Activated CD4-positive, alpha-beta T cell treated with anti-CD3 and anti-CD28 coated beads, Interleukin-2, amount 10 ng/mL, durations not matched to agents 24 days and 14 days (primary cell): ENCODE results near the gene MRPS34. TPM values are rescaled to one million over a fixed set of nuclear protein-coding genes. Genes with fewer than 3 reads are reported as not detected.
"Not testable (repeated sequence)": the region's sequence is repeated elsewhere in the genome, so short reads cannot be mapped to it uniquely, and the experiment has no call there.

Experiments used
- DNase-seq: peaks from one replicate; pipeline ENCODE4 v3.0.0; 2022
- H3K27ac Mint-ChIP-seq: one replicate; pipeline ENCODE4 v1.8.0; 2022; ENCODE audit warnings: mild to moderate bottlenecking, mixed read lengths
- H3K27me3 Mint-ChIP-seq: one replicate; pipeline ENCODE4 v1.8.0; 2022; ENCODE audit warnings: mixed read lengths
- H3K36me3 Mint-ChIP-seq: one replicate; pipeline ENCODE4 v1.8.0; 2022; ENCODE audit warnings: low read depth, mild to moderate bottlenecking, mixed read lengths
- H3K4me1 Mint-ChIP-seq: one replicate; pipeline ENCODE4 v1.8.0; 2021; ENCODE audit warnings: mixed read lengths
- H3K4me3 Mint-ChIP-seq: one replicate; pipeline ENCODE4 v1.8.0; 2022; ENCODE audit warnings: mild to moderate bottlenecking, moderate library complexity, mixed read lengths
- H3K9me3 Mint-ChIP-seq: one replicate; pipeline ENCODE4 v1.8.0; 2021; ENCODE audit warnings: mixed read lengths
- intact Hi-C: fragments of 100-400 bp; cut with micrococcal nuclease; formaldehyde crosslinking; loops from one replicate; pipeline ENCODE4 v1.15.1; 2023
- total RNA-seq: library from RNA; stranded (reverse); gene quantifications from 2 replicates; pipeline ENCODE4 v1.2.3, GENCODE V29; 2022

MRPS34 gene
- total RNA-seq, 1 donor from 2014 or later, result 201 TPM

DNA sequence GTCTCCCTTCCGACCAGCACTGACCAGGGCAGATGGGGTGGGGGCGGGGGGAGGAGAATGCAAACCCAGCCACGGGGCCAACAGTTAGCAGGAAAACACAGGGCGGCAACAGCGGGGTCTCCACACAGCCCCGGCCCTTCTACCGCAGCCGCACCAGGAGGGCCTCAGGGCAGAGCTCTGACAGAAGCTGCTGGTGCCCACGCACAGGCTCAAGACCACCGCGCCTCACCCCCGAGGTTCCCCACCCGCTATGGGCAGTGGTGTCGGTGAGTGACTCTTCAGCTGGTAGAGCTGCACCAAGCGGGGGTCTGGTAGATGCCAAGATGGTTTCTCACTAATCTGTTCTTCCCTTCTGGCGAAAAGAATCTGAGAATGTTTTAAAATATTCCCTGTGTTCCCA, 37.6 kb upstream of the MRPS34 start:
- no peak overlapping the region for H3K4me3 Mint-ChIP-seq
- H3K27me3 Mint-ChIP-seq, result no peaks in the 10 kb centered on the region
- intact Hi-C loops, result loop anchor here (5.0 kb wide), 1 partner anchor 117 kb away; no protein-coding TSS in a partner anchor
- peaks cover 4% of the 10 kb centered on the region for H3K4me1 Mint-ChIP-seq
- H3K36me3 Mint-ChIP-seq, result peaks cover 21% of the 10 kb centered on the region
- no peaks in the 10 kb centered on the region for H3K9me3 Mint-ChIP-seq
- H3K27ac Mint-ChIP-seq, result no peak overlapping the region
- no peak for DNase-seq

DNA sequence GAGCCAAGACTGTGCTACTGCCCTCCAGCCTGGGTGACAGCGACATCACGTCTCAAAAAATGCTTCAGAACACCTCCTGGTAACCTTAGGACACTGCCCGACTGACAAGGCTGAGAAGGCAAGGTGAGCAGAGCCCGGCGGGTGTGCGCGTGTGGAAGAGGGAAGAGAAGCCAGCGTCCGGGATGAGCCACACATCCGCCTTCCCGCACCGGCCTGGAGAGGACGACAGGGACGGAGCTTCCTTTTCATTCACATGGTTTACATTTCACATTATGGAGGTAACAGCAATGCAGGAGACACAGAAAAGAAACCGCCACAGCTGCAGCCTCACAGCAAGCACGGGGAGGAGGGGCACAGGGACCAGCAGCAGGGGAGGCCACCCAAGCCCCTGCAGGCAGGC, 37.2 kb upstream of the MRPS34 start:
- Mint-ChIP-seq H3K9me3 (no peaks in the 10 kb centered on the region), H3K4me3 (no peak overlapping the region), H3K4me1 (peaks cover 4% of the 10 kb centered on the region), H3K36me3 (peaks cover 16% of the 10 kb centered on the region), H3K27me3 (no peaks in the 10 kb centered on the region), H3K27ac (no peak overlapping the region)
- no peak for DNase-seq
- intact Hi-C loops, result loop anchor here (5.0 kb wide), 1 partner anchor 117 kb away; no protein-coding TSS in a partner anchor

DNA sequence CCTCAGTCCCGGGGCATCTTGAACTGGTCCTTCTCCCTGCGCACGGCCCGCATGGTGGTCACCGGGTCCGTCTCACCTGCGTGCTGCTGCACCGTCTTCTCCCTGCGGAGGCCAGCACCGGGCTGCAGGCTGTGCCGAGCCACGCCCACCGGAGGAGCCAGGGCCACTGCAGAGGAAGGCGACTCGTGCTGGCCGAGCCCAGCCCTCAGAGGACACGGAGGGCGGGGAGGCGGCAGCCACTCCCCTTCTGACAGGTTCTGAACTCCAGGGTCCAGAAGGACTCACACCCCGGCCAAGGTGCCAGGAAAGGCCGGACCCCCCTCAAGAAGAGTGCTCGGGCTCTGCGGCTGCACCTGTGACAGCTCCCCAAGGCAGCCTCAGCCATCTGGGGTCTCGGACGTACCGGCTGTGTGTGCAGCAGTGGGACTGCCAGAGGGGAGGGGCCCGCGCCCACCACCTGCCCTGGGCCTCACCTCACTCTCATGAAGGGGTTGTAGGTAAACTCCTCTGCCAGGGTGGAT, 36.4 kb upstream of the MRPS34 start:
- no peak overlapping the region for H3K4me3 Mint-ChIP-seq
- H3K27ac Mint-ChIP-seq, result no peak overlapping the region
- no peaks in the 10 kb centered on the region for H3K9me3 Mint-ChIP-seq
- no peak for DNase-seq
- no peaks in the 10 kb centered on the region for H3K27me3 Mint-ChIP-seq
- peaks cover 4% of the 10 kb centered on the region for H3K4me1 Mint-ChIP-seq
- peaks cover 16% of the 10 kb centered on the region for H3K36me3 Mint-ChIP-seq
- intact Hi-C loops, result no loop called here

DNA sequence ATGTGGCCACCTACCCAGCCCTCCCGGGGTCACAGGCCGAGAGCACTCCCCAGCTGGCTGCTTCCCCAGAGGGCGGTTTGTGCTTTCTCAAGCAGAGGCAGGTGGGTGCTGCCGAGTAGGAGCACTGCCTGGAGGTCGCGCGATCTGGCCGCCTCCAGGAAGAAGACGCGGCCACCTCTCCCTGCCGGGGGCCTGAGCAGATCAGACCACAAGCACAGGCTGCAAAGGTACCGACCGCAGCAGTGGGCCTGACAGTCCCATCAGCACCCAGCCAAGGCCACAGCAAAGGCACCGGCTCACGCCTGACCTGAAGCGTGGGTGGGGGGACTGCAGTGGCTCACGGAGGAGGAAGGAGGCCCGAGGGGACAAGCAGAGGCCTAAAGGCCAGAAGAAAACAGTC, 35.8 kb upstream of the MRPS34 start:
- DNase-seq, result no peak
- Mint-ChIP-seq H3K27ac (no peak overlapping the region), H3K9me3 (no peaks in the 10 kb centered on the region), H3K4me3 (no peak overlapping the region), H3K27me3 (no peaks in the 10 kb centered on the region), H3K4me1 (peaks cover 4% of the 10 kb centered on the region), H3K36me3 (peaks cover 16% of the 10 kb centered on the region)
- intact Hi-C loops, result no loop called here

DNA sequence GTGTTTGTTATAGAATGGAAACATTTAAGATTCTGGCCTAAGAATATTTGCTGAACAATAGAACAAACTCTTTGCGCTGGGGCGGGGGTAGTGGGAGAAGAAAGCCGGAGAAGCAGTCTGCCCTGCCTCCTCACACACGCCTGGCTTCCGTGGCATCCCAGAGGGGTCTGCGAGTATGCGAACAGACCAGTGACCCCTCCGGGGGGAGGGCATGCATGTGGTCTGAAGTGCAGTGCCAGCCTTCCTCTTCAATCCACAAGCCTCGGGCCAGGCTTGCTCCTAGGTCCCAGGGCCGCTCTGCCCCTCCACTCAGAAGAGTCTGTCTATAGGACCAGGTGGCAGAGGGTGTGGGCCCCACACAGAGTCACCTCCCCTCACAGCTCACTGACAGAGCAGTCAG, 34.7 kb upstream of the MRPS34 start:
- Mint-ChIP-seq H3K4me1 (no peaks in the 10 kb centered on the region), H3K27ac (no peak overlapping the region), H3K36me3 (peaks cover 14% of the 10 kb centered on the region), H3K9me3 (no peaks in the 10 kb centered on the region), H3K27me3 (no peaks in the 10 kb centered on the region), H3K4me3 (no peak overlapping the region)
- intact Hi-C loops, result no loop called here
- DNase-seq, result no peak

DNA sequence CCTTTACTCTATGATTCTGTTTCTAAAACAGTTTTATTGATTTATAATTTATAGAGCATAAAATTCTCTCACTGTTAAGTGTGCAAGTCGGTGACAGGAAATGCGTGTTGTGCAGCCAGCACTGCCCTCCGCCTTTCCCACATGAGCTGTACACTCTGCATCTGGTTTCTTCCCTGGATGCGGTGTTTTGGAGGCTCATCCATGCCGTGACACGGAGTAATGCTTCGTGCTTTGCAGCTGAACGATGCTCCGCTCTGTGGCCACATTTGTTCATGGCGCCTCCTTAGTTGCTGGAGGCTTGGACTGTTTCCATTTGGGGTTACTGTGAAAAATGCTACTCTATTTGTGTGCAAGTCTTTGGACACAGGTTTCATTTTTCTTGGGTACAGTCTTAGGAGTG, 27.8 kb upstream of the MRPS34 start:
- no peak overlapping the region for H3K27ac Mint-ChIP-seq
- intact Hi-C loops, result no loop called here
- peaks cover 4% of the 10 kb centered on the region for H3K36me3 Mint-ChIP-seq
- no peak overlapping the region for H3K4me3 Mint-ChIP-seq
- peaks cover 14% of the 10 kb centered on the region for H3K9me3 Mint-ChIP-seq
- DNase-seq, result no peak
- no peaks in the 10 kb centered on the region for H3K27me3 Mint-ChIP-seq
- no peaks in the 10 kb centered on the region for H3K4me1 Mint-ChIP-seq

DNA sequence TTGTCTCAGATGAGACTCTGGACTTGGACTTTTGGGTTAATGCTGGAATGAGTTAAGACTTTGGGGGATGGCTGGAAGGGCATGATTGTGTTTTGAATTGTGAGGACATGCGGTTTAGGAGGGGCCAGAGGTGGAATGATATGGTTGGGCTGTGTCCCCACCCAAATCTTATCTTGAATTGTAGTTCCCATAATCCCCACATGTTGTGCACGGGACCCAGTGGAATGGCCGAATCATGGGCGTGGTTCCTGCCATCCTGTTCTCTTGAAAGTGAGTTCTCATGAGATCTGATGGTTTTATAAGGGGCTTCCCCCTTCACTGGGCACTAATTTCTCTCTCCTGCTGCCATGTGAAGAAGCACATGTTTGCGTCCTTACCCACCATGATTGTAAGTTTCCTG, 26.3 kb upstream of the MRPS34 start:
- H3K4me3 Mint-ChIP-seq, intact Hi-C loops, H3K4me1 Mint-ChIP-seq, H3K36me3 Mint-ChIP-seq, H3K27ac Mint-ChIP-seq, H3K27me3 Mint-ChIP-seq, DNase-seq: not testable (repeated sequence)
- peaks cover 14% of the 10 kb centered on the region for H3K9me3 Mint-ChIP-seq

DNA sequence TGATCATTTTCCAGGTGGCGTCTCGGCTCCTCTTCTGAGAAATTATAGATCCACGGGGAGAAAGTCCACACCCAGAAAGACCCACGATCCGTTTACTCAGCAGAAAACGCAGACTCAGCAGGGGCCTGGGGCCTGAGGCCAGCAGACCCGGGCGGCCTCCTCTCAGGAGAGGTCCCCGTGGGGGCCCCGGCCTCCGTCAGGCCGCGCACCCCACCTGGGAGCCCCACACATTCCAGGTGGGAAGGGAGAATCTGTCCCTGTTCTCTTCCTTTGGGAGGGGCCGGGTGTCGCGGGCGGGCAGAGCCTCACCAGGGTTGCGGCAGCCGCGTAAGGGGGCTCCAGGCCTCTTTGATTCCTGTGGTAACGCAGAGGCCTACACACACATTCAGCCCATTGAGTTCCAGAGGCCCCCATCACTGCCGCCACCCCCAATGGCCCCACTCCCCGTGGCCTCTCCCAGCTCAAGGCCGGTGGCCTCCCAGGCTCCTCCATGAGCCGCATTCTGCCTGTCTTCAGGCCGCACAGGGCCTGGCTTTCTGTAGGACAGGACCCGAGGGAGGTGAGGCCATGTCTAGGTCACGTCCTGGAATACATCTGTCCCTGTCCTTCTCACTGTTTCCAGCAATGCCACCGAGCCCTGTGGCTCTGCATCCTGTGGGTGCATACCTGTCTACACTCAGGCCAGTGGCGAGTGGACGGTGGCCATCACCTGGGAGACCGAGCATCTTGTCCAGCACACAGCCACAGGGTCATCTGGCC, 22.2 kb upstream of the MRPS34 start:
- no peaks in the 10 kb centered on the region for H3K27me3 Mint-ChIP-seq
- intact Hi-C loops, result no loop called here
- H3K27ac Mint-ChIP-seq, result no peak overlapping the region
- H3K4me1 Mint-ChIP-seq, result no peaks in the 10 kb centered on the region
- peaks cover 2% of the 10 kb centered on the region for H3K36me3 Mint-ChIP-seq
- H3K9me3 Mint-ChIP-seq, result peaks cover 7% of the 10 kb centered on the region
- no peak overlapping the region for H3K4me3 Mint-ChIP-seq
- DNase-seq, result no peak

DNA sequence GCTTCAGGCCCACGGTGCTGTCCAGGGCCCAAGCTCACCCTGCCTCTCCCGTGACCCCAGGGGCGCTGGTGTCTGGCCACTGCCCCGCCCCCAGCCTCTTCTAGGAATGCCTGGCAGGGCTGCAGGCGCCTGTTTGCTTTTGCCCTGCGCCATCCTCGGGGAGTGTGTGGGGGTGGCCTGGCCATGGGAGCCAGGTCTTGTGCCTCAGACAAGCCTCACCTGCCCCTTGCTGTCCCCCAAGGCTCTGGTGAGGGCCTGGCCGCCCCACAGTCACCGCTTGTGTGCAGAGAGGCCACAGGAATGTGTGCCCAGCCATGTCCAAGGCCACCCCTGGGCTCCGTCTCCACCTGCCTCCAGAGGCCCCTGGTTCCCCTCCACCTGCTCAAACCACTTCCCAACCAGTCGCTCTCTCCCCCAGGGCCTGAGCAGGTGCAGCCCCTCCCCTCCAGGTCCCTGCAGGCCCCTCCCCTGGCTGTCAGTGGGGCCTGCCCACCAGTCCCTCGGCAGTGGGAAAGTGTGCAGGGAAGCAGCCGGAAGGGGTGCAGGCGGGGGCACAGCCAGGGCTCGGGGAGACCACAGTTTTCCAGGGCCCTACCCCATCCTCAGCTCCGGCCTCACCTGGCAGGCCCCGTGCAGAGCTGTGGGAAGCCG, 21.4 kb upstream of the MRPS34 start:
- intact Hi-C loops, result no loop called here
- H3K9me3 Mint-ChIP-seq, result peaks cover 4% of the 10 kb centered on the region
- no peak overlapping the region for H3K27ac Mint-ChIP-seq
- H3K27me3 Mint-ChIP-seq, result no peaks in the 10 kb centered on the region
- no peaks in the 10 kb centered on the region for H3K4me1 Mint-ChIP-seq
- DNase-seq, result no peak
- H3K36me3 Mint-ChIP-seq, result peaks cover 2% of the 10 kb centered on the region
- no peak overlapping the region for H3K4me3 Mint-ChIP-seq

DNA sequence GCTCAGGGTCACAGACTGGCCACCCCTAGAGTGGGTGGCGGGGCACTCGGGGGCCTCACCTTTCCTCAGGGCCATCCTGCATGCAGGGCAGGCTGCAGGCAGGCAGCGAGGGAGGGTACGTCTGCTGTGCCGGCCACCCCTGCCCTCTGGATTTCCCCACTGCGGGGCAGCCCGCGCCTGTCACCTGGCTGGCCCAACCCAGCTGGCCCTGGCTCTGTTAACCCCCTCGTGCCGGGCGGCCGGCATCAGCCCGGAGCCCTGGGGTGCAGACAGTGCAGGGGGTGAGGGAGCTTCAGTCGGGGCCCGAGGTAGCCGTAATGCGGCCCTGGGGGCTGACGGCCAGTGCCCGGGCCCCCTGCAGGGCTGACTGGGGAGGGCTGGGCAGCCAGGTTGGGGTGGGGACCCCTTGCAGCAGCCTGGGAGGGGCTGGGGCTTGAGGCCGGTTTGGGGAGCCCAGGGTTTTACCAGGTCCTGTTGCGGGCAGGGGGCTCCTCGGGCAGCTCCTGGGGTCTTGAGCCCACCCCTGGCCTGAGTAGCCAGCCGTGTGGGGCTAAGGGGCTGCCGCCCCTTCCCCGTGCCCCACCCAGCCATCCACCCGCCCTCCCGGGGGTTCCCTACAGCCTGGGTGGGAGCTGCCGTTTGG, 20.8 kb upstream of the MRPS34 start, which contains the start of gene IGFALS:
Gene IGFALS, minus strand, starts transcription at position 128 of the 643 bp plus-strand sequence. Its CDS starts 53 bp downstream, at position 75.
- H3K27ac Mint-ChIP-seq, result no peak within 1 kb of the TSS
- H3K27me3 Mint-ChIP-seq, result no peaks in the 10 kb centered on the region
- no peaks in the 10 kb centered on the region for H3K4me1 Mint-ChIP-seq
- intact Hi-C loops, result no loop called here
- H3K9me3 Mint-ChIP-seq, result no peaks in the 10 kb centered on the region
- H3K36me3 Mint-ChIP-seq, result peaks cover 7% of the 10 kb centered on the region
- no peak for DNase-seq
- H3K4me3 Mint-ChIP-seq, result no peak within 1 kb of the TSS

DNA sequence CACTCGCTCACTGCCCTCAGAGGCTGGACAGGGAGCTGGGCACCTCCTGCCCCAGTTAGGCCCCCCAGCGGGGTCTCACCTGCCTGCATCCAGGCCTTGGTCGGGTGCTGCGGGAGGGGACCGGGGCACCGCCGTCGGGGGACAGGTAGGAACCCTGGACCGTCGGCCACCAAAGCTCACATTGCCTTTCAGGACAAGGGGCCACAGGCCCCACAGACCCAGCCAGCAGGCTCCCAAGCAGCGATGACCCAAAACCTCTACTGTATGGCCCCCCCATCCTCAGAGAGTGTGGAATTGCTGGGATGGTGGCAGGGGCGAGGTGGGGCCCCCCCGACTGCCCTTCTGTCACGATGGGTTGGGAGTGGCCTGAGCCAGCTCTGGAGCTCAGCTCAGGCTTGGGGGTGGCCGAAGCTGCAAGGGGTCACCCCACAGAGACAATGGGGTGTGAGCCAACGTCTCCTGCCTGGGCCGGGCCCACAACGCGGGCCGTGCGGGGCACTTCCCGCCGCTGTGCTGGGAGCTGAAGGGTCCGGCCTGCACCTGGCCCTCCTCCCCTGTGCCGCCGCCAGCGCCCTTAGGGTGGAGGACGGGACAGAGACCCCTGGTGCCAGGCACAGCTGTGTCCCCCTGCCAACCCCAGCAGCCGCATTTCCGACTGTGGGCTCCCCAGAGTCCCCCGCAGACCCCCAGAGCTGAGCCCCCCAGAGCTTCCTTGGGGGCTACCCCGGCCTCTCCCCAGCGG, 20.1 kb upstream of the MRPS34 start:
- no peaks in the 10 kb centered on the region for H3K9me3 Mint-ChIP-seq
- no peaks in the 10 kb centered on the region for H3K27me3 Mint-ChIP-seq
- H3K36me3 Mint-ChIP-seq, result peaks cover 8% of the 10 kb centered on the region
- no peak overlapping the region for H3K4me3 Mint-ChIP-seq
- H3K27ac Mint-ChIP-seq, result no peak overlapping the region
- no peaks in the 10 kb centered on the region for H3K4me1 Mint-ChIP-seq
- DNase-seq, result no peak
- intact Hi-C loops, result no loop called here

DNA sequence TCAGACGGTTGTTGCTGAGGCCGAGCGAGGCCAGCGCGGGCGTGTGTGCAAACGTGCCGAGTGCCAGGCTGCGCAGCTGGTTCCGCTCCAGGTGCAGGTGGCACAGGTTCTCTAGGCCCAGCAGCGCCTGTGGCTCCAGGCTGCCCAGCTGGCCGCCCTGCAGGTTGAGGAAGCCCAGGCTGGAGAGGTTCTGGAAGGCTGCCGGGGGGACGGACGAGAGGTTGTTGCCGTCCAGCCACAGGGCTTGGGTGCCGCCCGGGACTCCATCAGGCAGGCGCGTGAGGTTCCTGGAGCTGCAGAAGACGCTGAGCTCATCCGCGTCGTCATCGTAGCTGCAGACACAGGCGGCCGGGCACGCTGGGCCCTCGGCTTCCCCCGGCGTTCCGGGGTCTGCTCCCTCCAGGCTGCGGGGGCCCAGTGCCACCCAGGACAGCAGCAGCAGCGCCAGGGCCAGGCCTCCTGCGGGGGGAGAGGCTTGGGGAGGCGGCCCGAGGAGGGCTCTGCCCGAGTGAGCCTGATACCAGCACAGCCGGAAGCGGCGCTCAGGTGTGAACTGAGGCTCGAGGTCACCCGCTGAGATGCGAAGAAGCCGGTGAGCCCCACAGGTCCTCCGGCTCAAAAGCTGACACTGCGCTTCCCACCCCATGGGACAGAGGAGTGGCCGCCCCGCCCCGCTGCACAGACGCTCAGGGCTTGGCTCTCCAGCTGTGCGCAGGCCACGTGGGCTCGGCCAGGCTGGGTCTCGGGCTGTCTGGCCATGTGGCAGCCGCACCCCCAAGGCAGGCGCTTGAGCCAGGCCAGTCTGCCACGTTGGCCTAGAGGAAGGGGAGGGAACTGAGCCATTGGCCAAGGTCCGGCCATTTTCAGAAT, 19.2 kb upstream of the MRPS34 start:
- no peaks in the 10 kb centered on the region for H3K27me3 Mint-ChIP-seq
- H3K4me1 Mint-ChIP-seq, result no peaks in the 10 kb centered on the region
- H3K36me3 Mint-ChIP-seq, result peaks cover 7% of the 10 kb centered on the region
- no peak for DNase-seq
- no peak overlapping the region for H3K27ac Mint-ChIP-seq
- H3K9me3 Mint-ChIP-seq, result no peaks in the 10 kb centered on the region
- intact Hi-C loops, result no loop called here
- H3K4me3 Mint-ChIP-seq, result no peak overlapping the region
